Loucy (cell line): ENCODE results near the gene D2HGDH.
"Not testable (repeated sequence)": the region's sequence is repeated elsewhere in the genome, so short reads cannot be mapped to it uniquely, and the experiment has no call there.

Experiments
- H2AFZ ChIP-seq: fragments of 200-600 bp; sonication (generic); 2 replicates; pipeline ENCODE4 v1.6.0; 2016; ENCODE audit warnings: antibody characterized with exemption, mild to moderate bottlenecking, low read length, moderate library complexity
- H3F3A ChIP-seq: fragments of 200-600 bp; 2 replicates; pipeline ENCODE4 v1.6.0; 2016; ENCODE audit warnings: antibody characterized with exemption, low read depth, mild to moderate bottlenecking
- H3K27me3 ChIP-seq: fragments of 200-600 bp; sonication (generic); 2 replicates; pipeline ENCODE4 v1.6.1; 2014; ENCODE audit warnings: low read length, mild to moderate bottlenecking; ENCODE audit not compliant: insufficient read depth, poor library complexity, severe bottlenecking
- H3K36me3 ChIP-seq: fragments of 200-600 bp; sonication (generic); 2 replicates; pipeline ENCODE4 v1.6.1; 2016; ENCODE audit warnings: low read length; ENCODE audit not compliant: insufficient read depth
- H3K4me1 ChIP-seq: fragments of 200-600 bp; sonication (generic); 2 replicates; pipeline ENCODE4 v1.5.1; 2014; ENCODE audit warnings: low read length, mild to moderate bottlenecking; ENCODE audit not compliant: insufficient read depth, poor library complexity, severe bottlenecking
- H3K4me2 ChIP-seq: fragments of 200-600 bp; sonication (generic); 2 replicates; pipeline ENCODE4 v1.6.0; 2014; ENCODE audit warnings: antibody characterized with exemption, low read length, low read depth, mild to moderate bottlenecking; ENCODE audit not compliant: poor library complexity, severe bottlenecking
- H3K4me3 ChIP-seq: fragments of 200-600 bp; sonication (generic); 2 replicates; pipeline ENCODE4 v1.5.1; 2014; ENCODE audit warnings: low read length, mild to moderate bottlenecking, mixed read lengths; ENCODE audit not compliant: poor library complexity, severe bottlenecking
- H3K79me2 ChIP-seq: fragments of 200-600 bp; sonication (generic); 2 replicates; pipeline ENCODE4 v1.6.1; 2014; ENCODE audit warnings: low read length; ENCODE audit not compliant: insufficient read depth
- H3K9ac ChIP-seq: fragments of 200-600 bp; sonication (generic); 2 replicates; pipeline ENCODE4 v1.6.0; 2014; ENCODE audit warnings: mild to moderate bottlenecking, low read depth, low read length, moderate library complexity; ENCODE audit not compliant: poor library complexity, severe bottlenecking
- H3K9me2 ChIP-seq: fragments of 200-600 bp; sonication (generic); replicated peaks from 2 replicates; pipeline ENCODE4 v1.6.1; 2016; ENCODE audit warnings: low read depth, low read length, mixed read lengths
- H3K9me3 ChIP-seq: fragments of 200-600 bp; sonication (generic); 2 replicates; pipeline ENCODE4 v1.6.1; 2014; ENCODE audit warnings: mild to moderate bottlenecking, antibody characterized with exemption, low read length, low read depth; ENCODE audit not compliant: insufficient read depth
- H4K20me1 ChIP-seq: fragments of 200-600 bp; sonication (generic); 2 replicates; pipeline ENCODE4 v1.6.0; 2014; ENCODE audit warnings: antibody characterized with exemption, low read length, mild to moderate bottlenecking; ENCODE audit not compliant: insufficient read depth, poor library complexity, severe bottlenecking
- CTCF ChIP-seq: fragments of 200-600 bp; sonication (generic); conservative IDR thresholded peaks from 2 replicates; pipeline ENCODE4 v1.5.1; 2014; ENCODE audit warnings: mild to moderate bottlenecking, antibody characterized with exemption, low read length
- EZH2phosphoT487 ChIP-seq: fragments of 200-600 bp; IDR thresholded peaks from 2 replicates; pipeline ENCODE4 v1.6.1; 2018; ENCODE audit warnings: antibody characterized with exemption, mild to moderate bottlenecking, moderate library complexity, borderline replicate concordance

The D2HGDH gene

DNA sequence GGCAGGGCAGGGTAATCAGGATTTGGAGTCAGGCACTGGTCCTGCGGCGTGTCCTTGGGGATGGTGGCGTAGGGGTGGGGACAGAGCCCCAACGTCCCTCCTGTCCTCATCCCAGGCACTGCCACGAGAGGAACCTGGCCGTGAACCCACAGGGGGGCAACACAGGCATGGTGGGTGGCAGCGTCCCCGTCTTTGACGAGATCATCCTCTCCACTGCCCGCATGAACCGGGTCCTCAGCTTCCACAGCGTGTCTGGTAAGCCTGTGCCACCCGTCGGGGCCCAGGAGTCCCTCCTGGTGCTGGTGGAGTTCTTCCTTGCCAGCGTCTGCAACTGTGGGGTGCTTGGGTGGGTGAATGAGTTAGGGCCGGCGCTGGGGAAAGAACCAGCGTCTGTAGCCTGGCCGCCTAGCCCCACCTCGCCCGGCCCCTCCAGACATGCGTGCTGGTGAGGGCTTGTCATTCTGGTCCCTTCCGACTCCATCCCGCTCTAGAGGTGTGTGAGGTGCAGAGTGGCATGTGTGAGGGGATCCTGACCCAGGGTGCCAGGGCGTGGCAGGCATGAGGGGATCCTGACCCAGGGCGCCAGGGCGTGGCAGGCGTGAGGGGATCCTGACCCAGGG lies 8.0 kb downstream of the D2HGDH start:
- Histone ChIP-seq H4K20me1 (no peaks in the 10 kb centered on the region), H3K27me3 (no peaks in the 10 kb centered on the region), H3K9me3 (no peaks in the 10 kb centered on the region), H3K36me3 (peaks cover 3% of the 10 kb centered on the region; the same call in 1 of the 2 replicates), H3K9me2 (no peaks in the 10 kb centered on the region), H3K4me2 (no peak overlapping the region), H3K79me2 (no peaks in the 10 kb centered on the region), H3F3A (no peaks in the 10 kb centered on the region), H3K4me3 (no peak overlapping the region), H3K4me1 (peaks cover 35% of the 10 kb centered on the region), H3K9ac (no peak overlapping the region), H2AFZ (no peak overlapping the region)
- TF ChIP-seq CTCF: no peak
- TF ChIP-seq EZH2phosphoT487: no peak

- not testable (repeated sequence) for H3K27me3 ChIP-seq, H3K9me3 ChIP-seq, H3K79me2 ChIP-seq, H3K9me2 ChIP-seq, H3K4me2 ChIP-seq, H3F3A ChIP-seq, H4K20me1 ChIP-seq, H2AFZ ChIP-seq, H3K4me3 ChIP-seq, H3K9ac ChIP-seq, H3K36me3 ChIP-seq
- peaks cover 30% of the 10 kb centered on the region for H3K4me1 ChIP-seq
These were observed 8.6 kb downstream of the D2HGDH start for GRCh38 chr2:241743008-241743407.

DNA sequence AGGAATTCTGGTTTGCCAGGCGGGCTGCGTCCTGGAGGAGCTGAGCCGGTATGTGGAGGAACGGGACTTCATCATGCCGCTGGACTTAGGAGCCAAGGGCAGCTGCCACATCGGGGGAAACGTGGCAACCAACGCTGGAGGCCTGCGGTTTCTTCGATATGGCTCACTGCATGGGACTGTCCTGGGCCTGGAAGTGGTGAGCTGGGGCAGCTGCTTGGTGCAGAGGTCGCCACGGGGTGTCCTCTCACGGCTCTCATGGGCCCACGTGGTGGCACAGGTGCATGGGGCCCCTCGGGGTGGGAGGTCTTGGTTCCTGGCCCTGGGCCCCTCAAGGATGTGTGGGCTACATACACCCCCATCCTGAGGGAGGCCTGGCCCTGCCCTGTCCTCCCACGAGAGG lies 9.2 kb downstream of the D2HGDH start:
- Histone ChIP-seq H4K20me1 (no peaks in the 10 kb centered on the region), H3K9ac (no peak overlapping the region), H3K4me2 (no peak overlapping the region), H3K27me3 (no peaks in the 10 kb centered on the region), H3K79me2 (no peaks in the 10 kb centered on the region), H3K4me1 (peaks cover 24% of the 10 kb centered on the region), H3F3A (no peaks in the 10 kb centered on the region), H3K9me3 (no peaks in the 10 kb centered on the region), H2AFZ (no peak overlapping the region), H3K4me3 (no peak overlapping the region), H3K36me3 (peaks cover 3% of the 10 kb centered on the region; the same call in 1 of the 2 replicates), H3K9me2 (no peaks in the 10 kb centered on the region)
- TF ChIP-seq EZH2phosphoT487: no peak
- TF ChIP-seq CTCF: no peak
